T-cell (primary cell): ENCODE data around the gene NT5DC1. TPM values are rescaled to one million over a fixed set of nuclear protein-coding genes. Genes with fewer than 3 reads are reported as not detected.

ENCODE experiments used
- ATAC-seq, 4 experiments: fragments of 200-7000 bp in 3 of 4; fragments of 150-1000 bp in 1 of 4; cut with Tn5 transposase; replicated peaks in 1 of 4; 1 replicate in 3 of 4; 2 replicates in 1 of 4; pipeline ENCODE4 v1.10.0; 2021; ENCODE audit warnings: moderate library complexity in 3 of 4, mild to moderate bottlenecking in 2 of 4, moderate number of reproducible peaks in 1 of 4
- CTCF ChIA-PET, 2 donors: fragments of 300-600 bp; sonication (Branson Sonifier 250); formaldehyde crosslinking; loops; one replicate each; lab custom pipeline; 2022; ENCODE audit warnings: antibody characterized with exemption in 2 of 2; lab: Charles Lee
- POLR2A ChIA-PET, 2 donors: fragments of 300-600 bp; sonication (Branson Sonifier 250); formaldehyde crosslinking; loops; one replicate each; lab custom pipeline; 2022; ENCODE audit warnings: antibody characterized with exemption in 2 of 2; lab: Charles Lee
- DNase-seq, 35 experiments: peaks; one replicate each; pipeline versions ENCODE4 v3.0.0 to v3.0.0-alpha.2; 2013 to 2023
- H3K27ac ChIP-seq: one replicate; pipeline ENCODE4 v1.5.1; 2013; ENCODE audit warnings: low read length
- H3K27me3 ChIP-seq, 2 experiments: replicated peaks in 1 of 2; 1 replicate in 1 of 2; 2 replicates in 1 of 2; pipeline versions ENCODE4 v1.6.1 to v1.7.0; 2013; ENCODE audit warnings: low read length in 1 of 2, mixed read lengths in 1 of 2; ENCODE audit not compliant: control insufficient read depth in 2 of 2, insufficient read depth in 2 of 2; ENCODE audit errors: extremely low read depth in 1 of 2
- H3K36me3 ChIP-seq, 2 donors: 1 replicate in 1 of 2; 2 replicates in 1 of 2; pipeline versions ENCODE4 v1.6.1 to v1.7.0; 2013; ENCODE audit warnings: low read length in 1 of 2; ENCODE audit not compliant: control insufficient read depth in 2 of 2, insufficient read depth in 1 of 2; ENCODE audit errors: extremely low read depth in 1 of 2
- H3K4me1 ChIP-seq, 2 experiments: 1 replicate in 1 of 2; 2 replicates in 1 of 2; pipeline versions ENCODE4 v1.6.1 to v1.7.0; 2013; ENCODE audit warnings: low read length in 2 of 2, mixed read lengths in 1 of 2; ENCODE audit not compliant: insufficient read depth in 2 of 2, control insufficient read depth in 1 of 2; ENCODE audit errors: extremely low read depth in 1 of 2
- H3K4me3 ChIP-seq, 2 donors: 1 replicate in 1 of 2; 2 replicates in 1 of 2; pipeline versions ENCODE4 v1.5.1 to v1.7.0; 2013; ENCODE audit warnings: mild to moderate bottlenecking in 2 of 2, low read length in 1 of 2, moderate library complexity in 1 of 2; ENCODE audit not compliant: control insufficient read depth in 1 of 2; ENCODE audit errors: extremely low read depth in 1 of 2
- H3K9me3 ChIP-seq: 2 replicates; pipeline ENCODE4 v1.7.0; 2013
- H3K27ac Mint-ChIP-seq, 2 donors: one replicate each; pipeline ENCODE4 v1.8.0; 2020 to 2021; ENCODE audit warnings: mild to moderate bottlenecking in 2 of 2, mixed read lengths in 2 of 2
- H3K27me3 Mint-ChIP-seq, 2 donors: one replicate each; pipeline ENCODE4 v1.8.0; 2021 to 2022; ENCODE audit warnings: mixed read lengths in 2 of 2
- H3K36me3 Mint-ChIP-seq: one replicate; pipeline ENCODE4 v1.8.0; 2021; ENCODE audit warnings: mixed read lengths
- H3K4me1 Mint-ChIP-seq, 3 donors: one replicate each; pipeline ENCODE4 v1.8.0; 2020 to 2022; ENCODE audit warnings: mixed read lengths in 3 of 3, mild to moderate bottlenecking in 1 of 3
- H3K4me3 Mint-ChIP-seq, 3 donors: one replicate each; pipeline ENCODE4 v1.8.0; 2020 to 2022; ENCODE audit warnings: mild to moderate bottlenecking in 3 of 3, mixed read lengths in 3 of 3, moderate library complexity in 3 of 3
- H3K9me3 Mint-ChIP-seq, 3 donors: one replicate each; pipeline ENCODE4 v1.8.0; 2020 to 2022; ENCODE audit warnings: mixed read lengths in 3 of 3
- WGBS: methylation state at CpG from one replicate; pipeline ENCODE4 v1.1.5; 2013; ENCODE audit warnings: missing lambda C conversion rate; ENCODE audit not compliant: insufficient coverage; 5-methylcytosine and 5-hydroxymethylcytosine counted together
- total RNA-seq, 35 experiments: library from RNA in 6 of 35; stranded (reverse) in 6 of 35; fragments of 120-200 nt in 1 of 35; gene quantifications; one replicate each; pipeline versions ENCODE4 v1.2.1 to v1.2.4 and lab custom pipeline; 2013 to 2026

NT5DC1 gene
- total RNA-seq, 5 donors from 2014 or later (not counting 1 experiment from before 2014, with no cell fraction given) = 33.8 to 47.3 (median 38.1) TPM

DNA sequence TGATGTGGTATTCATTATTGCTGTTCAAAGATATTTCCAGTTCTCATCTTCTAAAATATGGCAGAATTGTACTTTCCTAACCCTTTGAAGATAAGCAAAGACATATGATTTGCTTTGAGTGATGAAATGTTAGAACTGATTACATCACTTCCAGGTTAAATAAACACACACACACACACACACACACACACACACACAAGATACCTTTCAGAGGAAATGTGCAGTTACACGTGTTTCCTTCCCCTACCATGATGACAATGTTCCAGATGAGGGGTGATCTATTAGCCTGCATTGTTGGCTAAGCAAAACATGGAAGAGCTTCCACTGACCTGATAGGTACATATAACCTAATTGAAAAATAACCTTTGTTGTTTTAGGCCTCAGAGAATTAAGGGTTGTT, 28.3 kb upstream of the NT5DC1 start:
- H3K4me3 ChIP-seq = no peak overlapping the region
- whole genome bisulfite sequencing = no CpG with 5 or more reads among the region's 1 CpG
- ATAC-seq (no peak), DNase-seq (no peak)
- H3K27me3 ChIP-seq = no peaks in the 10 kb centered on the region
- CTCF ChIA-PET = no interaction called here
- peaks cover 0 to 2% (median 0%) of the 10 kb centered on the region in 3 donors for H3K4me1 Mint-ChIP-seq
- H3K27ac ChIP-seq = no peak overlapping the region
- H3K36me3 ChIP-seq = no peaks in the 10 kb centered on the region
- no peaks in the 10 kb centered on the region for H3K4me1 ChIP-seq
- H3K9me3 ChIP-seq = no peaks in the 10 kb centered on the region
- H3K9me3 Mint-ChIP-seq = no peaks in the 10 kb centered on the region
- no peak overlapping the region for H3K4me3 Mint-ChIP-seq
- POLR2A ChIA-PET = no interaction called here
- H3K27ac Mint-ChIP-seq = no peak overlapping the region
- H3K27me3 Mint-ChIP-seq = peaks cover 2 to 4% of the 10 kb centered on the region in 2 donors
- H3K36me3 Mint-ChIP-seq = no peaks in the 10 kb centered on the region

GRCh38 chr6:116073765-116074440, 26.8 kb upstream of the NT5DC1 start:
- ATAC-seq (no peak), DNase-seq (no peak)
- ChIA-PET POLR2A (no interaction called here), CTCF (no interaction called here)
- H3K4me1 ChIP-seq = no peaks in the 10 kb centered on the region
- peaks cover 0 to 2% of the 10 kb centered on the region in 2 donors for H3K27me3 Mint-ChIP-seq
- no peak overlapping the region for H3K27ac ChIP-seq
- no peaks in the 10 kb centered on the region for H3K27me3 ChIP-seq
- no peak overlapping the region for H3K4me3 ChIP-seq
- no peaks in the 10 kb centered on the region for H3K36me3 Mint-ChIP-seq
- no peak overlapping the region for H3K4me3 Mint-ChIP-seq
- H3K36me3 ChIP-seq = no peaks in the 10 kb centered on the region
- H3K4me1 Mint-ChIP-seq = peaks cover 0 to 2% (median 0%) of the 10 kb centered on the region in 3 donors
- no peaks in the 10 kb centered on the region for H3K9me3 ChIP-seq
- H3K27ac Mint-ChIP-seq = no peak overlapping the region
- WGBS = no CpG with 5 or more reads among the region's 2 CpGs
- no peaks in the 10 kb centered on the region for H3K9me3 Mint-ChIP-seq

DNA sequence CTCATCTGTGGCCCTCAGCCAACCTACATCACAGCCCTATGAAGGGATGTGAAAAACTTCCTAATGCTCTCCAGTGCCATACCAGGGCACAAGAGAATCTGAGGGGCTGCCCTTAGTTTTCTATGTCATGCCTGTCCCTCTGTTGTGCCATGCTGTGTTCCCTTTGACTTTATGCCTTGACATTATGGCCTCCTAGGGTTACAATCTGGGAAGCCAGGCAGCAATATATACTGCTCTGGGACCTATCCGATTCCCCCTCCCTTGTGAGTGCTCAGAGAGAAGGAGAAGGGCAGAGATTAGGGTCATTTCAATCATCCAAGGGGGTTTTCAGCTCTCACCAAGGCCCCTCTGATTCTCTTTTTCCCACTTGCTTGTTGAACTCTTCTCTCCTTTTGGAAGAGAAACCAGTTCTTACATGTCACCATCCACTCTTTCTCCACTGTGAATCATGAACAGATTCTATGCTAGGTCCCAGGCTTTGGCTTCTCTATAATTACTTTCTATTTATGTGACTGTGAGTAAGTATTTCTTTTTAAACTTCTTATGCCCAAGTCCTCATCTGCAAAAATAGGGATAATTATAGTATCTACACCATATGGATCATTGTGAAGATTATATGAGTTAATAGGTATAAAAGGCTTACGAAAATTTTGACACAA, 25.8 kb upstream of the NT5DC1 start:
- DNase-seq (no peak), ATAC-seq (no peak)
- Mint-ChIP-seq H3K36me3 (no peaks in the 10 kb centered on the region), H3K4me1 (peaks cover 0 to 2% (median 0%) of the 10 kb centered on the region in 3 donors), H3K27me3 (no peaks in the 10 kb centered on the region), H3K4me3 (no peak overlapping the region), H3K9me3 (no peaks in the 10 kb centered on the region), H3K27ac (no peak overlapping the region)
- no peaks in the 10 kb centered on the region for H3K4me1 ChIP-seq
- H3K4me3 ChIP-seq = no peak overlapping the region
- H3K27ac ChIP-seq = no peak overlapping the region
- CTCF ChIA-PET = no interaction called here
- no peaks in the 10 kb centered on the region for H3K9me3 ChIP-seq
- POLR2A ChIA-PET = interaction anchor here in 1 of 2 donors (0.6 kb wide), 1 partner anchor 187 kb away, joined by 8 read pairs; no protein-coding TSS in a partner anchor
- no CpG with 5 or more reads among the region's 2 CpGs for WGBS
- H3K36me3 ChIP-seq = no peaks in the 10 kb centered on the region
- no peaks in the 10 kb centered on the region for H3K27me3 ChIP-seq

GRCh38 chr6:116078522-116078921, 22.1 kb upstream of the NT5DC1 start:
- ChIA-PET POLR2A (no interaction called here), CTCF (interaction anchor here (0.7 to 1.1 kb wide), 2 partner anchors 15 to 67 kb away, joined by 3 to 4 read pairs; no protein-coding TSS in a partner anchor)
- Mint-ChIP-seq H3K27ac (no peak overlapping the region), H3K4me3 (no peak overlapping the region), H3K27me3 (peaks cover 8 to 12% of the 10 kb centered on the region in 2 donors), H3K4me1 (no peaks in the 10 kb centered on the region), H3K9me3 (no peaks in the 10 kb centered on the region), H3K36me3 (no peaks in the 10 kb centered on the region)
- ATAC-seq (no peak), DNase-seq (no peak)
- Histone ChIP-seq H3K36me3 (no peaks in the 10 kb centered on the region), H3K27ac (no peak overlapping the region), H3K4me3 (no peak overlapping the region), H3K4me1 (no peaks in the 10 kb centered on the region), H3K27me3 (no peaks in the 10 kb centered on the region), H3K9me3 (no peaks in the 10 kb centered on the region)
- 94% methylated on average over 2 of the region's 3 CpGs for WGBS

DNA sequence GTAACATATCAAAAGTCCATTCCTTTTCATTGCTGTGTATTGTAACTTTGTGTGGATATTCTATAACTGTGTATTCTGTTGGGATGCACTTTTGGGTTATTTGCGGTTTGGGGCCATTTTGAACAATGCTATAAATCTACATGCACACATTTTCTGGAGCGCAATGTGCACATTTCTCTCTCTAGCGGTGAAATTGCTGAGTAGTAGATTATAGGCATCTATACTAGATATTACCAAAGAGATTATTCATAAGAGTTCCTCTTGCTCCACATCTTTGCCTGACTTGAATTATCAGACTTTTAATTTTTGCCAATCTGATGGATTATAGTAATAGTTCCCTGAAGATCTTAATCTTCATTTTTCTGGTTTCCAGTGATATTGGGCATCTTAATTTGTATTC, 21.7 kb upstream of the NT5DC1 start:
- no peak for ATAC-seq
- ChIA-PET POLR2A (no interaction called here), CTCF (interaction anchor here in 1 of 2 donors (0.7 kb wide), 1 partner anchor 16 kb away, joined by 3 read pairs; no protein-coding TSS in a partner anchor)
- no peaks in the 10 kb centered on the region for H3K4me1 ChIP-seq
- H3K36me3 ChIP-seq = no peaks in the 10 kb centered on the region
- Mint-ChIP-seq H3K27ac (no peak overlapping the region), H3K27me3 (peaks cover 8 to 12% of the 10 kb centered on the region in 2 donors), H3K4me1 (no peaks in the 10 kb centered on the region), H3K36me3 (no peaks in the 10 kb centered on the region), H3K9me3 (no peaks in the 10 kb centered on the region), H3K4me3 (no peak overlapping the region)
- H3K4me3 ChIP-seq = no peak overlapping the region
- no peaks in the 10 kb centered on the region for H3K27me3 ChIP-seq
- no CpG with 5 or more reads among the region's 3 CpGs for WGBS
- DNase-seq = no peak
- no peaks in the 10 kb centered on the region for H3K9me3 ChIP-seq
- no peak overlapping the region for H3K27ac ChIP-seq

DNA sequence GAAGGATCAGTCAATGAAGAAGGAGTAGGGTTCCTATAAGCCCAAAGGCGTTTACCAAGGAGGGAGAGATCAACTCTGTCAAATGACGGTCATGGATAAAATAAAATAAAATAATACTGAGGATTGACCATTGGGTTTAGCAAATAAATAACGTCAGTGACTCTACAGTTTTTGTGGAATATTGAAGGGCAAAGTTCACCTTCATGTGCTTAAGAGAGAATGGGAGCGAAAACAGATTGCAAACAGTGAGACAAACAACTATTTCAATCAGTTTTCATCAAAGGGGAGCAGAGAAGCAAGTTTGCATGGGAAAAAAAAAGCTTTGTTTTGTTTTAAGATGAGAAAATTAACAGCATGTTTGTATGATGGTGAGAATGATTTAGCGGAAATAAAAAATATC, 17.6 kb upstream of the NT5DC1 start:
- no peak overlapping the region for H3K27ac Mint-ChIP-seq
- H3K4me1 ChIP-seq = no peaks in the 10 kb centered on the region
- peaks cover 9 to 16% of the 10 kb centered on the region in 2 donors for H3K27me3 Mint-ChIP-seq
- no peaks in the 10 kb centered on the region for H3K4me1 Mint-ChIP-seq
- ATAC-seq (no peak), DNase-seq (no peak)
- WGBS = no CpG with 5 or more reads among the region's 5 CpGs
- H3K4me3 ChIP-seq = no peak overlapping the region
- POLR2A ChIA-PET = interaction anchor here (0.6 to 0.7 kb wide), 2 partner anchors 34 to 35 kb away, joined by 4 read pairs; no protein-coding TSS in a partner anchor
- no peak overlapping the region for H3K27ac ChIP-seq
- H3K36me3 ChIP-seq = no peaks in the 10 kb centered on the region
- no peaks in the 10 kb centered on the region for H3K9me3 ChIP-seq
- no peak overlapping the region for H3K4me3 Mint-ChIP-seq
- no peaks in the 10 kb centered on the region for H3K36me3 Mint-ChIP-seq
- H3K27me3 ChIP-seq = no peaks in the 10 kb centered on the region
- CTCF ChIA-PET = interaction anchor here in 1 of 2 donors (0.6 kb wide), 2 partner anchors 15 to 162 kb away, joined by 3 to 5 read pairs; no protein-coding TSS in a partner anchor
- no peaks in the 10 kb centered on the region for H3K9me3 Mint-ChIP-seq
